Ishikawa (cell line): ENCODE results near the gene CYP27A1.

ENCODE experiments used
- CEBPB ChIP-seq: IDR thresholded peaks from 2 replicates; pipeline ENCODE4 v1.6.1; 2012
- CREB1 ChIP-seq: IDR thresholded peaks from 2 replicates; pipeline ENCODE4 v1.6.1; 2012; ENCODE audit warnings: low read depth
- EGR1 ChIP-seq: IDR thresholded peaks from 2 replicates; pipeline ENCODE4 v1.6.1; 2012
- EP300 ChIP-seq: IDR thresholded peaks from 2 replicates; pipeline ENCODE4 v1.6.1; 2012; ENCODE audit warnings: borderline replicate concordance
- FOXM1 ChIP-seq: IDR thresholded peaks from 2 replicates; pipeline ENCODE4 v1.6.1; 2012; ENCODE audit warnings: low read depth, borderline replicate concordance
- NFIC ChIP-seq: IDR thresholded peaks from 2 replicates; pipeline ENCODE4 v1.6.1; 2012
- RAD21 ChIP-seq: IDR thresholded peaks from 2 replicates; pipeline ENCODE4 v1.6.1; 2012; ENCODE audit warnings: low read depth
- TAF1 ChIP-seq: IDR thresholded peaks from 2 replicates; pipeline ENCODE4 v1.6.1; 2012; ENCODE audit warnings: low read depth, mild to moderate bottlenecking
- TCF12 ChIP-seq: IDR thresholded peaks from 2 replicates; pipeline ENCODE4 v1.6.1; 2012; ENCODE audit warnings: low read depth
- TEAD4 ChIP-seq: IDR thresholded peaks from 2 replicates; pipeline ENCODE4 v1.6.1; 2012
- YY1 ChIP-seq: IDR thresholded peaks from 2 replicates; pipeline ENCODE4 v1.6.1; 2012; ENCODE audit warnings: low read depth
- ZBTB7A ChIP-seq: IDR thresholded peaks from 2 replicates; pipeline ENCODE4 v1.6.1; 2012; ENCODE audit warnings: low read depth
- TF ChIP-seq, protein P1 (sequence below): IDR thresholded peaks from 2 replicates; pipeline ENCODE4 v1.6.1; 2012; ENCODE audit warnings: low read depth, mild to moderate bottlenecking
- TF ChIP-seq, protein P2 (sequence below): IDR thresholded peaks from 2 replicates; pipeline ENCODE4 v1.6.1; 2012
- TF ChIP-seq, protein P3 (sequence below): IDR thresholded peaks from 2 replicates; pipeline ENCODE4 v1.6.1; 2012

Gene CYP27A1

DNA sequence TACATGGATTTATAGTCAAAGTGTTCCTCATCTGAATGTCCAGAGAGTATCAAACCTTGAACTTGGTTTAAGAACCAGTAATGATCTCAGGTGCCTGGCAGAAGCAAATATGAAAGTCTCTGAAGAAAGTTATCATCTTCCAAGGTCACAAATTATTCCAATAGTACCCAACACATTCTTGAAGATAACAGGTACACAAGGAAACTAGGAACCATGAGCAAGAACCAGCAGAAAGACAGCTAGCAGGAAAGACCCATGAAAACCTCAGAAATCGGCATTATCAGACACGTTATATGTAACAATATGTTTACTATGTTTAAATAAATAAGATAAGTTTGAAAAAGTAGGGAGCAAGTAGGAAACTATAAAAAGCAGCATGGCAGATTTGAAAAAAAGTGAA is 55.5 kb downstream of the CYP27A1 start:
- TF ChIP-seq RAD21 (no peak), TAF1 (no peak), CEBPB (no peak), CREB1 (no peak), YY1 (no peak), TEAD4 (no peak), FOXM1 (no peak), EGR1 (no peak), TCF12 (no peak), EP300 (no peak), NFIC (no peak), ZBTB7A (no peak)
- TF ChIP-seq, protein P1, sequence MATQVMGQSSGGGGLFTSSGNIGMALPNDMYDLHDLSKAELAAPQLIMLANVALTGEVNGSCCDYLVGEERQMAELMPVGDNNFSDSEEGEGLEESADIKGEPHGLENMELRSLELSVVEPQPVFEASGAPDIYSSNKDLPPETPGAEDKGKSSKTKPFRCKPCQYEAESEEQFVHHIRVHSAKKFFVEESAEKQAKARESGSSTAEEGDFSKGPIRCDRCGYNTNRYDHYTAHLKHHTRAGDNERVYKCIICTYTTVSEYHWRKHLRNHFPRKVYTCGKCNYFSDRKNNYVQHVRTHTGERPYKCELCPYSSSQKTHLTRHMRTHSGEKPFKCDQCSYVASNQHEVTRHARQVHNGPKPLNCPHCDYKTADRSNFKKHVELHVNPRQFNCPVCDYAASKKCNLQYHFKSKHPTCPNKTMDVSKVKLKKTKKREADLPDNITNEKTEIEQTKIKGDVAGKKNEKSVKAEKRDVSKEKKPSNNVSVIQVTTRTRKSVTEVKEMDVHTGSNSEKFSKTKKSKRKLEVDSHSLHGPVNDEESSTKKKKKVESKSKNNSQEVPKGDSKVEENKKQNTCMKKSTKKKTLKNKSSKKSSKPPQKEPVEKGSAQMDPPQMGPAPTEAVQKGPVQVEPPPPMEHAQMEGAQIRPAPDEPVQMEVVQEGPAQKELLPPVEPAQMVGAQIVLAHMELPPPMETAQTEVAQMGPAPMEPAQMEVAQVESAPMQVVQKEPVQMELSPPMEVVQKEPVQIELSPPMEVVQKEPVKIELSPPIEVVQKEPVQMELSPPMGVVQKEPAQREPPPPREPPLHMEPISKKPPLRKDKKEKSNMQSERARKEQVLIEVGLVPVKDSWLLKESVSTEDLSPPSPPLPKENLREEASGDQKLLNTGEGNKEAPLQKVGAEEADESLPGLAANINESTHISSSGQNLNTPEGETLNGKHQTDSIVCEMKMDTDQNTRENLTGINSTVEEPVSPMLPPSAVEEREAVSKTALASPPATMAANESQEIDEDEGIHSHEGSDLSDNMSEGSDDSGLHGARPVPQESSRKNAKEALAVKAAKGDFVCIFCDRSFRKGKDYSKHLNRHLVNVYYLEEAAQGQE: no peak
- TF ChIP-seq, protein P2, sequence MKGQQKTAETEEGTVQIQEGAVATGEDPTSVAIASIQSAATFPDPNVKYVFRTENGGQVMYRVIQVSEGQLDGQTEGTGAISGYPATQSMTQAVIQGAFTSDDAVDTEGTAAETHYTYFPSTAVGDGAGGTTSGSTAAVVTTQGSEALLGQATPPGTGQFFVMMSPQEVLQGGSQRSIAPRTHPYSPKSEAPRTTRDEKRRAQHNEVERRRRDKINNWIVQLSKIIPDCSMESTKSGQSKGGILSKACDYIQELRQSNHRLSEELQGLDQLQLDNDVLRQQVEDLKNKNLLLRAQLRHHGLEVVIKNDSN: no peak
- TF ChIP-seq, protein P3, sequence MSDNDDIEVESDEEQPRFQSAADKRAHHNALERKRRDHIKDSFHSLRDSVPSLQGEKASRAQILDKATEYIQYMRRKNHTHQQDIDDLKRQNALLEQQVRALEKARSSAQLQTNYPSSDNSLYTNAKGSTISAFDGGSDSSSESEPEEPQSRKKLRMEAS: no peak

DNA sequence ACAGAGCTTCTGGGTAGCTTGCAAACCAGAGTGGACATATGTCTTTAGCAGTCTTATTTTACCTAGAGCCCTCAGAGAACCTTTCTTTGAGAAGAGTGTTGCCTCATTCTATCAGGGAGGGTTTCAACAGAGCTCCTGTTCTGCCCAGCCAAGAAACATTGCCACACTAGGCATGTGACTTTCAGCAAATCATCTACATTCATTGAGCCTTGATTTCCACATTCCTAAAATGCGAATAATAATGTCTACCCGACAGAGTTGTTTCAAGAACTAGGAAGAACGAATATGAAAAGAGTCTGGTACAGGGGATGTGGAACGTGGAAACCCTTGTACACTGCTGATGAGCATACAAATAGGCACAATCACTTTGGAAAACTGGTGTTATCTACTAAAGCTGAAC is 57.5 kb downstream of the CYP27A1 start:
- TF ChIP-seq CEBPB (no peak), YY1 (no peak)
- TF ChIP-seq, protein P2: no peak

DNA sequence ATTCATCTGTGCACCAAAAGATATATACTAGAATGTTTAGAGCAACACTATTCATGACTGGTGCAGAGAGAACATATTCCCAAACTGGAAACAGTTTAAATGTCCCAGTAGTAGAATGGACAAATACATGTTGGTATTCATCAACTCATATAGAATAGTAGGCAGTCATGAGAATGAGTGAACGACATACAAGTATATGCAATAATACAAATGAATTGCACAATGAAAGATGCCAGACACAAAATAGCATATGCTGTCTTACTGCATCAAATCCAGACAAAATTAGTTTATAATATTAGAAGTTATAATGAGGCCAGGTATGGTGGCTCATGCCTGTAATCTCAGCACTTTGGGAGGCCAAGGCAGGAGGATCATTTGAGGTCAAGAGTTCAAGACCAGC is 57.9 kb downstream of the CYP27A1 start:
- TF ChIP-seq TAF1 (no peak), TCF12 (no peak), NFIC (no peak), RAD21 (no peak), FOXM1 (no peak), EGR1 (no peak), YY1 (no peak), EP300 (no peak), CEBPB (no peak), ZBTB7A (no peak), CREB1 (no peak), TEAD4 (no peak)
- TF ChIP-seq, protein P2: no peak
- TF ChIP-seq, protein P3: no peak
- TF ChIP-seq, protein P1: no peak

DNA sequence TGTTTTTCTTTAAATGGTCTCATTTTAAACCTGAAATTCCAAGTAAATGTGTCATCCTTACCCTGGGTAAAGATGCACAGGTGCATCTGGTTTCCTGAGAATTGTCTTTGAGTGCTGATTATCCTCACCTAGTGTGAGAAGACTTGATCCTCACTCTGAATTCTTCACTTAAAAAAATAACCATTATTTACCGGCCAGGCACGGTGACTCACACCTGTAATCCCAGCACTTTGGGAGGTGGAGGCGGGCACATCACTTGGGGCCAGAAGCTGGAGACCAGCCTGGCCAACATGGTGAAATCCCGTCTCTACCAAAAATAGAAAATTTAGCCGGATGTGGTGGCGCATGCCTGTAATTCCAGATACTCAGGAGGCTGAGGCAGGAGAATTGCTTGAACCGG is 67.8 kb downstream of the CYP27A1 start:
- TF ChIP-seq EP300 (peak; percentile 26; the same call in 1 of the 2 replicates), RAD21 (no peak), TCF12 (0 out of 2 replicates have a peak, but pooled peaks have one; percentile 33), NFIC (peak; percentile 17; the same call in 1 of the 2 replicates), TEAD4 (0 out of 2 replicates have a peak, but pooled peaks have one; percentile 35), CEBPB (no peak)

DNA sequence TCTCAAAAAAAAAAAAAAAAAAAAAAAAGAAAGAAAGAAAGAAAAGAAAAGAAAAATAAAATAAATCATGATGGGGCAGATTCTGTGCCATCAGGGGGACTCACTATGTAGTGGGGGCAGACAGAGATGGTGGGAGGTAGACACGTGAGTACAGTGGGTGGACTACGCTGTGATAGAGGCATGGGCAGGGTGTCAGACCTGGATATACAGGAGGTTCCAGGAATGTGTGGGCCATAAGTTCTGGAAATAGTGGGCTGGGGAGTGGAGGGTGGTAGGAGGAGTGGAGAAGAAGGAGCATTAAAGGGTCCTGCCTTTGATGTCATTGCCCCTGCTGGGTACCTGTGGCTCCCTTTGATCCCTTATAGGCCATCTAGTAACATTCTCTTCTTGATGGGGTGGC is 68.8 kb downstream of the CYP27A1 start:
- TF ChIP-seq, protein P3: no peak
- TF ChIP-seq EP300 (no peak), RAD21 (no peak), ZBTB7A (no peak)
- TF ChIP-seq, protein P1: no peak
